Panc1 (cell line): ENCODE results near the gene PBX2. TPM values are rescaled to one million over a fixed set of nuclear protein-coding genes. Genes with fewer than 3 reads are reported as not detected.

ENCODE experiments used
- ATAC-seq: fragments of 200-7000 bp; cut with Tn5 transposase; 2 replicates; pipeline ENCODE4 v1.9.1; 2020; ENCODE audit warnings: mild to moderate bottlenecking, moderate library complexity
- BruUV-seq: library from RNA; stranded (reverse); fragments of 400-500 nt; replicated peaks from 2 replicates; lab custom pipeline; 2021; lab: Mats Ljungman, UMichigan
- CTCF ChIA-PET: fragments of 300-600 bp; sonication (Branson Sonifier 250); formaldehyde crosslinking; loops from one replicate; lab custom pipeline; 2022; ENCODE audit warnings: antibody characterized with exemption; lab: Charles Lee
- POLR2A ChIA-PET: fragments of 300-600 bp; sonication (Branson Sonifier 250); formaldehyde crosslinking; loops from one replicate; lab custom pipeline; 2022; ENCODE audit warnings: antibody characterized with exemption; lab: Charles Lee
- DNase-seq: peaks from one replicate; pipeline ENCODE4 v3.0.0-alpha.2; 2010; ENCODE audit warnings: low read depth, low spot score
- H3K27ac ChIP-seq: 2 replicates; pipeline ENCODE4 v1.5.1; 2011; ENCODE audit warnings: mild to moderate bottlenecking, low read length, inconsistent platforms
- H3K27me3 ChIP-seq: fragments of 200-500 bp; sonication (Bioruptor generic); 2 replicates; pipeline ENCODE4 v1.6.0; 2014; ENCODE audit warnings: low read length, inconsistent platforms; ENCODE audit not compliant: control insufficient read depth, insufficient read depth
- H3K36me3 ChIP-seq: fragments of 200-500 bp; sonication (Bioruptor generic); 2 replicates; pipeline ENCODE4 v1.5.1; 2014; ENCODE audit warnings: inconsistent platforms, mild to moderate bottlenecking, low read length, moderate library complexity; ENCODE audit not compliant: control insufficient read depth, insufficient read depth
- H3K4me1 ChIP-seq: 2 replicates; pipeline ENCODE4 v1.5.1; 2011; ENCODE audit warnings: inconsistent platforms, mild to moderate bottlenecking, low read length, moderate library complexity; ENCODE audit not compliant: control insufficient read depth, insufficient read depth
- H3K4me3 ChIP-seq, 2 experiments: 2 replicates each; pipeline ENCODE4 v1.5.1; 2011 to 2012; ENCODE audit warnings: low read depth in 2 of 2, low read length in 2 of 2, mild to moderate bottlenecking in 2 of 2, inconsistent platforms in 1 of 2, moderate library complexity in 1 of 2
- H3K9me3 ChIP-seq: fragments of 200-500 bp; sonication (Bioruptor generic); 2 replicates; pipeline ENCODE4 v1.5.1; 2014; ENCODE audit warnings: low read depth, mild to moderate bottlenecking, inconsistent platforms, low read length, moderate library complexity; ENCODE audit not compliant: control insufficient read depth, insufficient read depth
- POLR2AphosphoS5 ChIP-seq: IDR thresholded peaks from 2 replicates; pipeline ENCODE4 v1.6.1; 2012; ENCODE audit warnings: mild to moderate bottlenecking, low read depth, low read length, moderate library complexity
- REST ChIP-seq, 2 experiments: IDR thresholded peaks; 2 replicates each; pipeline ENCODE4 v1.6.1; 2011 to 2012; ENCODE audit warnings: low read depth in 2 of 2, control low read depth in 1 of 2, low read length in 1 of 2, mild to moderate bottlenecking in 1 of 2, moderate library complexity in 1 of 2; ENCODE audit not compliant: insufficient read depth in 1 of 2
- SIN3A ChIP-seq: IDR thresholded peaks from 2 replicates; pipeline ENCODE4 v1.6.1; 2012; ENCODE audit warnings: low read depth, mild to moderate bottlenecking, low read length, moderate library complexity, borderline replicate concordance; ENCODE audit not compliant: insufficient read depth
- TCF7L2 ChIP-seq: IDR thresholded peaks from 2 replicates; pipeline ENCODE4 v1.6.1; 2011; ENCODE audit warnings: mild to moderate bottlenecking, low read depth, low read length, inconsistent platforms
- in situ Hi-C: cut with HindIII; loops from 2 replicates; pipeline ENCODE4 v1.10.0; 2016; ENCODE audit warnings: low sequenced_read_pairs, low pct_unique_long_range_greater_than_20kb
- intact Hi-C: fragments of 100-400 bp; cut with micrococcal nuclease; formaldehyde crosslinking; loops from one replicate; pipeline ENCODE4 v1.10.0; 2022; ENCODE audit not compliant: unreplicated experiment
- total RNA-seq: library from RNA; stranded (reverse); gene quantifications from one replicate; pipeline ENCODE4 v1.2.1, GENCODE V29; 2021; ENCODE audit not compliant: unreplicated experiment
- TF ChIP-seq, protein P1 (sequence below): fragments of 450-650 bp; IDR thresholded peaks from 2 replicates; pipeline ENCODE4 v1.5.1; 2017; ENCODE audit warnings: mild to moderate bottlenecking

The PBX2 gene
- total RNA-seq, 1 experiment from 2014 or later = 76.2 TPM

GRCh38 chr6:32196682-32197616 is 6.9 kb upstream of the PBX2 start:
- H3K27me3 ChIP-seq = no peaks in the 10 kb centered on the region
- in situ Hi-C loops = no loop called here
- intact Hi-C loops = loop anchor here (10.0 kb wide), 1 partner anchor 82 kb away; no protein-coding TSS in a partner anchor
- H3K9me3 ChIP-seq = no peaks in the 10 kb centered on the region
- peak overlapping the region; percentile 96 for H3K27ac ChIP-seq
- no peak for ATAC-seq
- DNase-seq = no peak
- TF ChIP-seq TCF7L2 (no peak), POLR2AphosphoS5 (no peak)
- TF ChIP-seq, protein P1, sequence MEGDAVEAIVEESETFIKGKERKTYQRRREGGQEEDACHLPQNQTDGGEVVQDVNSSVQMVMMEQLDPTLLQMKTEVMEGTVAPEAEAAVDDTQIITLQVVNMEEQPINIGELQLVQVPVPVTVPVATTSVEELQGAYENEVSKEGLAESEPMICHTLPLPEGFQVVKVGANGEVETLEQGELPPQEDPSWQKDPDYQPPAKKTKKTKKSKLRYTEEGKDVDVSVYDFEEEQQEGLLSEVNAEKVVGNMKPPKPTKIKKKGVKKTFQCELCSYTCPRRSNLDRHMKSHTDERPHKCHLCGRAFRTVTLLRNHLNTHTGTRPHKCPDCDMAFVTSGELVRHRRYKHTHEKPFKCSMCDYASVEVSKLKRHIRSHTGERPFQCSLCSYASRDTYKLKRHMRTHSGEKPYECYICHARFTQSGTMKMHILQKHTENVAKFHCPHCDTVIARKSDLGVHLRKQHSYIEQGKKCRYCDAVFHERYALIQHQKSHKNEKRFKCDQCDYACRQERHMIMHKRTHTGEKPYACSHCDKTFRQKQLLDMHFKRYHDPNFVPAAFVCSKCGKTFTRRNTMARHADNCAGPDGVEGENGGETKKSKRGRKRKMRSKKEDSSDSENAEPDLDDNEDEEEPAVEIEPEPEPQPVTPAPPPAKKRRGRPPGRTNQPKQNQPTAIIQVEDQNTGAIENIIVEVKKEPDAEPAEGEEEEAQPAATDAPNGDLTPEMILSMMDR = no peak
- peaks cover 24% of the 10 kb centered on the region for H3K4me1 ChIP-seq
- no TSS peak for BruUV-seq
- CTCF ChIA-PET = interaction anchor here (0.9 kb wide), 1 partner anchor 67 kb away, joined by 8 read pairs; the partner anchor contains the start of gene FKBPL
- POLR2A ChIA-PET = interaction anchor here (0.6 to 0.7 kb wide), 3 partner anchors 30 to 151 kb away, joined by 4 to 6 read pairs (median 5); no protein-coding TSS in a partner anchor
- H3K36me3 ChIP-seq = no peaks in the 10 kb centered on the region
- H3K4me3 ChIP-seq = peak overlapping the region; percentile 86 to 94

GRCh38 chr6:32195902-32196681 is 6.1 kb upstream of the PBX2 start:
- ATAC-seq = peak; percentile 93
- in situ Hi-C loops = no loop called here

More at GRCh38 chr6:32195902-32196681, 6.1 kb upstream of the PBX2 start:
- CTCF ChIA-PET = interaction anchor here (0.6 to 1.0 kb wide), 7 partner anchors 19 to 671 kb away, joined by 3 to 10 read pairs (median 6); partner anchors contain the start of gene ATF6B
- peak overlapping the region; percentile 86 to 94 for H3K4me3 ChIP-seq
- intact Hi-C loops = loop anchor here (10.0 kb wide), 1 partner anchor 81 kb away; no protein-coding TSS in a partner anchor
- H3K9me3 ChIP-seq = no peaks in the 10 kb centered on the region
- peaks cover 28% of the 10 kb centered on the region for H3K4me1 ChIP-seq
- H3K36me3 ChIP-seq = no peaks in the 10 kb centered on the region
- DNase-seq = no peak
- H3K27ac ChIP-seq = peak overlapping the region; percentile 96
- BruUV-seq = TSS peak; percentile 93
- TF ChIP-seq REST (IDR thresholded peaks at IDR 0.05; ENCODE audit: insufficient read depth in 1 of 2, low read depth in 2 of 2, low read length in 1 of 2) (no peak), POLR2AphosphoS5 (peak; percentile 86), SIN3A (peak; percentile 32; the same call in 1 of the 2 replicates), TCF7L2 (no peak)
- POLR2A ChIA-PET = interaction anchor here (0.6 to 1.0 kb wide), 3 partner anchors 19 to 150 kb away, joined by 4 to 5 read pairs (median 4); no protein-coding TSS in a partner anchor
- H3K27me3 ChIP-seq = no peaks in the 10 kb centered on the region
